T-cell (primary cell): Measurements from ENCODE around the gene RTN1. TPM values are rescaled to one million over a fixed set of nuclear protein-coding genes. Genes with fewer than 3 reads are reported as not detected.

Source experiments
- ATAC-seq, 4 experiments: fragments of 200-7000 bp in 3 of 4; fragments of 150-1000 bp in 1 of 4; cut with Tn5 transposase; replicated peaks in 1 of 4; 1 replicate in 3 of 4; 2 replicates in 1 of 4; pipeline ENCODE4 v1.10.0; 2021; ENCODE audit warnings: moderate library complexity in 3 of 4, mild to moderate bottlenecking in 2 of 4, moderate number of reproducible peaks in 1 of 4
- CTCF ChIA-PET, 2 donors: fragments of 300-600 bp; sonication (Branson Sonifier 250); formaldehyde crosslinking; loops; one replicate each; lab custom pipeline; 2022; ENCODE audit warnings: antibody characterized with exemption in 2 of 2; lab: Charles Lee
- POLR2A ChIA-PET, 2 donors: fragments of 300-600 bp; sonication (Branson Sonifier 250); formaldehyde crosslinking; loops; one replicate each; lab custom pipeline; 2022; ENCODE audit warnings: antibody characterized with exemption in 2 of 2; lab: Charles Lee
- DNase-seq, 35 experiments: peaks; one replicate each; pipeline versions ENCODE4 v3.0.0 to v3.0.0-alpha.2; 2013 to 2023
- H3K27ac ChIP-seq: one replicate; pipeline ENCODE4 v1.5.1; 2013; ENCODE audit warnings: low read length
- H3K27me3 ChIP-seq, 2 experiments: replicated peaks in 1 of 2; 1 replicate in 1 of 2; 2 replicates in 1 of 2; pipeline versions ENCODE4 v1.6.1 to v1.7.0; 2013; ENCODE audit warnings: low read length in 1 of 2, mixed read lengths in 1 of 2; ENCODE audit not compliant: control insufficient read depth in 2 of 2, insufficient read depth in 2 of 2; ENCODE audit errors: extremely low read depth in 1 of 2
- H3K36me3 ChIP-seq, 2 donors: 1 replicate in 1 of 2; 2 replicates in 1 of 2; pipeline versions ENCODE4 v1.6.1 to v1.7.0; 2013; ENCODE audit warnings: low read length in 1 of 2; ENCODE audit not compliant: control insufficient read depth in 2 of 2, insufficient read depth in 1 of 2; ENCODE audit errors: extremely low read depth in 1 of 2
- H3K4me1 ChIP-seq, 2 experiments: 1 replicate in 1 of 2; 2 replicates in 1 of 2; pipeline versions ENCODE4 v1.6.1 to v1.7.0; 2013; ENCODE audit warnings: low read length in 2 of 2, mixed read lengths in 1 of 2; ENCODE audit not compliant: insufficient read depth in 2 of 2, control insufficient read depth in 1 of 2; ENCODE audit errors: extremely low read depth in 1 of 2
- H3K4me3 ChIP-seq, 2 donors: 1 replicate in 1 of 2; 2 replicates in 1 of 2; pipeline versions ENCODE4 v1.5.1 to v1.7.0; 2013; ENCODE audit warnings: mild to moderate bottlenecking in 2 of 2, low read length in 1 of 2, moderate library complexity in 1 of 2; ENCODE audit not compliant: control insufficient read depth in 1 of 2; ENCODE audit errors: extremely low read depth in 1 of 2
- H3K9me3 ChIP-seq: 2 replicates; pipeline ENCODE4 v1.7.0; 2013
- H3K27ac Mint-ChIP-seq, 2 donors: one replicate each; pipeline ENCODE4 v1.8.0; 2020 to 2021; ENCODE audit warnings: mild to moderate bottlenecking in 2 of 2, mixed read lengths in 2 of 2
- H3K27me3 Mint-ChIP-seq, 2 donors: one replicate each; pipeline ENCODE4 v1.8.0; 2021 to 2022; ENCODE audit warnings: mixed read lengths in 2 of 2
- H3K36me3 Mint-ChIP-seq: one replicate; pipeline ENCODE4 v1.8.0; 2021; ENCODE audit warnings: mixed read lengths
- H3K4me1 Mint-ChIP-seq, 3 donors: one replicate each; pipeline ENCODE4 v1.8.0; 2020 to 2022; ENCODE audit warnings: mixed read lengths in 3 of 3, mild to moderate bottlenecking in 1 of 3
- H3K4me3 Mint-ChIP-seq, 3 donors: one replicate each; pipeline ENCODE4 v1.8.0; 2020 to 2022; ENCODE audit warnings: mild to moderate bottlenecking in 3 of 3, mixed read lengths in 3 of 3, moderate library complexity in 3 of 3
- H3K9me3 Mint-ChIP-seq, 3 donors: one replicate each; pipeline ENCODE4 v1.8.0; 2020 to 2022; ENCODE audit warnings: mixed read lengths in 3 of 3
- WGBS: methylation state at CpG from one replicate; pipeline ENCODE4 v1.1.5; 2013; ENCODE audit warnings: missing lambda C conversion rate; ENCODE audit not compliant: insufficient coverage; 5-methylcytosine and 5-hydroxymethylcytosine counted together
- total RNA-seq, 35 experiments: library from RNA in 6 of 35; stranded (reverse) in 6 of 35; fragments of 120-200 nt in 1 of 35; gene quantifications; one replicate each; pipeline versions ENCODE4 v1.2.1 to v1.2.4 and lab custom pipeline; 2013 to 2026

Gene RTN1, protein sequence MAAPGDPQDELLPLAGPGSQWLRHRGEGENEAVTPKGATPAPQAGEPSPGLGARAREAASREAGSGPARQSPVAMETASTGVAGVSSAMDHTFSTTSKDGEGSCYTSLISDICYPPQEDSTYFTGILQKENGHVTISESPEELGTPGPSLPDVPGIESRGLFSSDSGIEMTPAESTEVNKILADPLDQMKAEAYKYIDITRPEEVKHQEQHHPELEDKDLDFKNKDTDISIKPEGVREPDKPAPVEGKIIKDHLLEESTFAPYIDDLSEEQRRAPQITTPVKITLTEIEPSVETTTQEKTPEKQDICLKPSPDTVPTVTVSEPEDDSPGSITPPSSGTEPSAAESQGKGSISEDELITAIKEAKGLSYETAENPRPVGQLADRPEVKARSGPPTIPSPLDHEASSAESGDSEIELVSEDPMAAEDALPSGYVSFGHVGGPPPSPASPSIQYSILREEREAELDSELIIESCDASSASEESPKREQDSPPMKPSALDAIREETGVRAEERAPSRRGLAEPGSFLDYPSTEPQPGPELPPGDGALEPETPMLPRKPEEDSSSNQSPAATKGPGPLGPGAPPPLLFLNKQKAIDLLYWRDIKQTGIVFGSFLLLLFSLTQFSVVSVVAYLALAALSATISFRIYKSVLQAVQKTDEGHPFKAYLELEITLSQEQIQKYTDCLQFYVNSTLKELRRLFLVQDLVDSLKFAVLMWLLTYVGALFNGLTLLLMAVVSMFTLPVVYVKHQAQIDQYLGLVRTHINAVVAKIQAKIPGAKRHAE
- total RNA-seq (under 1 TPM in 1 of 5 donors, not detected in 4; 0.25 TPM), total RNA-seq (lab: John Stamatoyannopoulos, UW) (0 to 1.2 (median 0.04) reads per million in 29 experiments)
- total RNA-seq (2013) = 0.31 TPM

DNA sequence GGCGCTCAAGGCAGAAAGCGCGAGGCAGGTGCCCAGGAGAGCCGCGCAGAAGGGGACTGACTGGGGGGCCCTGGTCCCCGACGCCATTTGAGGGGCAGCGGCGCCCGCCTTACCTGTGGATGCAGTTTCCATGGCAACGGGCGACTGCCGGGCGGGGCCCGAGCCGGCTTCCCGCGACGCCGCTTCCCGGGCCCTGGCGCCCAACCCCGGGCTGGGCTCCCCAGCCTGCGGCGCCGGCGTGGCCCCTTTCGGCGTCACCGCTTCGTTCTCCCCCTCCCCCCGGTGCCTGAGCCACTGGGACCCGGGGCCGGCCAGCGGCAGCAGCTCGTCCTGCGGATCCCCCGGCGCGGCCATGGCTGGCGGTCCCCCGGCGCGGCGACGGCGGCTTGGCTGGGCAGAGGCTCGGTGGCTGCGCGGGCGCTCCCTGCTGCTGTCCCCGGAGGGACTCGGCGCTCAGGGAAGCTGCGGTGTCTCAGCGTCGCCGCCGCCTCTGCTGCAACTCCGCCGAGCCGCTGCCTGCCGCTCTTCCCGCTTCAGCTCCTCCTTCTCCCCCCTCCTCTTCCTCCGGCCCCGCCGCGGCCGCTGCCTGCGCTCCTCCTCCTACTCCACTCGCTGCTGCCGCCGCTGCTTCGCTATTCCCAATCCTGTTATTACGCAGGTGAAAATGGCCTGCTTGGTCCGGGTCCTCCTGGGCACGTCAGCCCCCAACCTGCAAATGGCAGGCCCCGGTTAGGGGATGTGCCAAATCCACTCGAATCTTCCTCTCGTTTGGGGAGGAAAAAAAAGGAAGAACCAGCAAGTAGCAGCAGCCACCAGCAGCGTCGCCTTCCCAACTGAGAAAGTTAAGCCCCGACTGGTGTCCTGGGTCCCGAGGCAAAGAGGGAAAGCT, at the start of gene RTN1:
Gene RTN1, minus strand, starts transcription at position 500 of the 889 bp plus-strand sequence. Its CDS starts 146 bp downstream, at position 354.
- H3K4me3 Mint-ChIP-seq = peak within 1 kb of the TSS; percentile 74 to 82 (median 75)
- no peaks in the 10 kb centered on the region for H3K9me3 ChIP-seq
- H3K36me3 Mint-ChIP-seq = no peaks in the 10 kb centered on the region
- H3K27me3 Mint-ChIP-seq = peaks cover 39 to 42% of the 10 kb centered on the region in 2 donors
- WGBS = 2% methylated on average over 81 of the region's 84 CpGs
- ChIA-PET CTCF (no interaction called here), POLR2A (no interaction called here)
- H3K4me1 Mint-ChIP-seq = peaks cover 6 to 12% (median 7%) of the 10 kb centered on the region in 3 donors
- peak; percentile 46 to 65 (median 52) for ATAC-seq
- peaks cover 0 to 14% of the 10 kb centered on the region in 2 experiments for H3K4me1 ChIP-seq
- H3K4me3 ChIP-seq = peak within 1 kb of the TSS; percentile 1 to 66
- H3K9me3 Mint-ChIP-seq = peaks cover 0 to 7% (median 0%) of the 10 kb centered on the region in 3 donors
- DNase-seq = peak in 12 of 35 experiments; percentile 0 to 33 (median 4)
- H3K27ac Mint-ChIP-seq = no peak within 1 kb of the TSS
- H3K36me3 ChIP-seq = no peaks in the 10 kb centered on the region
- H3K27ac ChIP-seq = no peak within 1 kb of the TSS
- H3K27me3 ChIP-seq = peaks cover 13 to 26% of the 10 kb centered on the region in 2 experiments

DNA sequence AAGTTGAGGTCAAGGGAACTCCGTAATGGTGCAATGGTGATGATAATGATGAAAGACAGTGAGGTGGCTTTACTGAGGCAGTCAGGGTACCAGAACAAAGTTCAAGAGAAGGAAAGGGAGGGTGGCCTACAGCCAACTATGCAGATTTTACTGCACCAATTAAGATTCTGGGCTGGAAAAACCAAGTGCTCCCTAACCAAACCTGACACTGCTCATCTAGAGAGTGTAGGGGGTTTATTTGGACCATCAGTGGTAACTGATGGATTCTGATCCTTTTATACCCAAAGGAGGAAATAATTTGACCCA, 49.8 kb upstream of the RTN1 start:
- Histone ChIP-seq H3K27me3 (peaks cover 0 to 13% of the 10 kb centered on the region in 2 experiments), H3K27ac (no peak overlapping the region), H3K4me1 (peaks cover 3 to 12% of the 10 kb centered on the region in 2 experiments), H3K9me3 (no peaks in the 10 kb centered on the region), H3K4me3 (peak overlapping the region in 1 of 2 donors; percentile 84), H3K36me3 (no peaks in the 10 kb centered on the region)
- DNase-seq = peak in 1 of 35 experiments; percentile 2
- WGBS = no CpG with 5 or more reads among the region's 1 CpG
- Mint-ChIP-seq H3K4me1 (peaks cover 0 to 10% (median 9%) of the 10 kb centered on the region in 3 donors), H3K4me3 (peak overlapping the region; percentile 44 to 76 (median 69)), H3K9me3 (no peaks in the 10 kb centered on the region), H3K27me3 (peaks cover 23 to 60% of the 10 kb centered on the region in 2 donors), H3K36me3 (no peaks in the 10 kb centered on the region), H3K27ac (no peak overlapping the region)
- ChIA-PET CTCF (no interaction called here), POLR2A (no interaction called here)
- no peak for ATAC-seq

DNA sequence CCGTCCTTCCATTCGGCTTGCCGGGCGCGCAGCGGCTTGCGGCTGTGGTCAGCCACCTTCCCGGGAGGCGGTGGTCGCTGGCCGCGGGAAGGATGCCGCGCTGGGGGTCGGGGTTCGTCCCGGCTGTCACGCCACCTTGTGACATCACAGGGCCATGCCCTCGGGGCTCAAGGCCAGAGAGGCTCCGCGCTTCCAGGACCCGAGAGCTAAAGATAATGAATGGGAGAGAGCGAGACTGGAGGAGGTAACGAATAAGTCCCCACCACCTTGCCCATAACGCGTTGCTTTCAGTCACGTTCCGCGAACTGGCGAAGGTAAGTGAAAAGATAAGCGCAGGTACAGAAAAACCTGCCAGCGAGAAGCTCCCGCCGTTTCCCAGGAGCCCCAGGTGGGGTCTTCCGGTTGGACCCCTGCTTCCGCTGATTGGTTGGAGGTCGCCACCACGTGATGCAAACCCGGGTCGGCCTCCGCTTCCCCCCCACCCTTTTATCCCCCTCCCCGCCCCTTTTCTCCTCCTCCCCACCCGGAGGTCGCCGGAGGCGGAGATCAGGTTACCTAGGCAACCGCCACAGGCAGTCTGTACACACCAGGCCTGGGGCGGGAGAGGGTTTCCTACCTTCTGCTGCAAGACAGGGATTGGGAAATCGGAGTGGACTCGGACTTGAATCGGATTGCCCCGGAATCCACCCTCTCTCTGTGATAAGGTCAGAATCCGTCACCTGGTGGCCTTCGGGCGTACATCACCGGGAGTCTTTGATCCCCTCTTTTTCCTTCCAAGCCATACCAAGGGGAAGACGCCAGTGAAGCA, 49.2 kb upstream of the RTN1 start, which contains the start of gene LRRC9:
Gene LRRC9, plus strand, starts transcription at position 575 of the 808 bp plus-strand sequence.
- Mint-ChIP-seq H3K4me1 (peaks cover 0 to 10% (median 9%) of the 10 kb centered on the region in 3 donors), H3K27ac (no peak within 1 kb of the TSS), H3K9me3 (no peaks in the 10 kb centered on the region), H3K4me3 (peak within 1 kb of the TSS; percentile 69 to 76 (median 70)), H3K36me3 (no peaks in the 10 kb centered on the region), H3K27me3 (peaks cover 25 to 59% of the 10 kb centered on the region in 2 donors)
- CTCF ChIA-PET = no interaction called here
- ATAC-seq (peak; percentile 48 to 81 (median 56)), DNase-seq (peak in 31 of 35 experiments; percentile 2 to 50 (median 25))
- Histone ChIP-seq H3K27ac (no peak within 1 kb of the TSS), H3K27me3 (peaks cover 0 to 13% of the 10 kb centered on the region in 2 experiments), H3K4me1 (peaks cover 3 to 12% of the 10 kb centered on the region in 2 experiments), H3K9me3 (no peaks in the 10 kb centered on the region), H3K36me3 (no peaks in the 10 kb centered on the region), H3K4me3 (peak within 1 kb of the TSS; percentile 41 to 84)
- POLR2A ChIA-PET = interaction anchor here in 1 of 2 donors (0.7 kb wide), 1 partner anchor 99 kb away, joined by 3 read pairs; no protein-coding TSS in a partner anchor
- whole genome bisulfite sequencing = 2% methylated on average over 19 of the region's 57 CpGs

DNA sequence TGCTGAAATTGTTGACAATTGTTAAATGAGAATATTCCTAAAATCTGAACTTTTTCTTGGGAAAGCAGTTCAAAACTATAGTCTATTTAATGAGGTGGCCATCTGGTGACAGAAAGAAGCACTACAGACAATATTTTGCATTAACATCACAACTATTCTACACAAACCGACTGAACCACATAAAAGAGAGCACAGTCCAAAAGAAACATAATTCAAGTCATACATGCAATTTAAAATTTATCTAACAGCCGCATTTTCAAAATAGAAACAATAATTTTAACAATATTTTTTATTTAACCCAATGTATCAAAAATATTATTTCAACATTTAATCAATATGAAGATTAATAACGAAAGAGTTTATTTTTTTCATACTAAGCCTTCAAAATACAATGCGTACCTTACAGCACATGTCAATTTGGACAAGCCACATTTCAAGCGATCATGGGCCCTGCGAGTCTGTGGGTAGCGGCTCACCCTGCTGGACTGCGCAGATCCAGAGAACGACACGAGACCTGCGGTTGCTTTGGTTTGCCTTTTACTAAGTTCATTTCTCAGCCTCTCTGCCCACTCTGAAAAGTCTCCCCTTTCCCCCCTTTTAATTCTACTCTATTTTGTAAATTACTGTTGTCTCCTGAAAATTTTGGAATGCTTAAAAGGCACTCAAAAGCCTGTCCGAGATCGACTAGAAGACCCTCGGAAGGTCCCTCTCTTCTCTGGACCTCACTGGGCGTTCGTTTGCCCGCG, 48.4 kb upstream of the RTN1 start:
- ChIA-PET POLR2A (interaction anchor here in 1 of 2 donors (0.7 kb wide), 1 partner anchor 99 kb away, joined by 3 read pairs; no protein-coding TSS in a partner anchor), CTCF (no interaction called here)
- ATAC-seq (peak in 3 of 4 experiments; percentile 45 to 60 (median 56)), DNase-seq (peak in 3 of 35 experiments; percentile 0 to 38 (median 3))
- 2% methylated on average over 12 of the region's 18 CpGs for WGBS
- Mint-ChIP-seq H3K4me1 (peaks cover 0 to 10% (median 9%) of the 10 kb centered on the region in 3 donors), H3K36me3 (no peaks in the 10 kb centered on the region), H3K4me3 (peak overlapping the region; percentile 69 to 76 (median 70)), H3K27me3 (peaks cover 26 to 57% of the 10 kb centered on the region in 2 donors), H3K27ac (no peak overlapping the region), H3K9me3 (no peaks in the 10 kb centered on the region)
- Histone ChIP-seq H3K9me3 (no peaks in the 10 kb centered on the region), H3K27ac (no peak overlapping the region), H3K36me3 (no peaks in the 10 kb centered on the region), H3K4me1 (peaks cover 3 to 12% of the 10 kb centered on the region in 2 experiments), H3K27me3 (peaks cover 0 to 13% of the 10 kb centered on the region in 2 experiments), H3K4me3 (peak overlapping the region; percentile 41 to 84)

DNA sequence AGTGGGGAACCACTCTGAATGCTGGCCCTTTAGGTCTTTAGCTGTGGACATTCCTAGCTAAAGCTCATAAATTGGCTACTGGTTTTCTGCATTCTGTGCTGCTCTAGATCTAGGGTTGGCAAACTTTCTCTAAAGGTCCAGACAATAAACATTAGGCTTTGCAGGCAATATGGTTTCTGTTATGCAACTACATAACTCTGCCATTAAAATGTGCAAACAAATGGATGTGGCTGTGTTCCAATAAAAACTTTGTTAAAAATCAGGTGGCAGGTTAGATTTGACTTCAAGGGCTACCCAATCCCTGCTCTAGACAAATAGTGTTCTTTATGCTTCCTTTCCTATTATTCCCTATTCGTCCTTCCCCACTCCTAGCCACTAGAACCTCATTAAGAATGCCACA, 42.6 kb upstream of the RTN1 start:
- Mint-ChIP-seq H3K36me3 (no peaks in the 10 kb centered on the region), H3K27me3 (peaks cover 25 to 31% of the 10 kb centered on the region in 2 donors), H3K4me3 (no peak overlapping the region), H3K4me1 (no peaks in the 10 kb centered on the region), H3K9me3 (no peaks in the 10 kb centered on the region), H3K27ac (no peak overlapping the region)
- Histone ChIP-seq H3K27ac (no peak overlapping the region), H3K4me1 (no peaks in the 10 kb centered on the region), H3K27me3 (no peaks in the 10 kb centered on the region), H3K4me3 (no peak overlapping the region), H3K9me3 (no peaks in the 10 kb centered on the region), H3K36me3 (no peaks in the 10 kb centered on the region)
- ChIA-PET POLR2A (no interaction called here), CTCF (no interaction called here)
- ATAC-seq (no peak), DNase-seq (no peak)
- no CpG with 5 or more reads among the region's 1 CpG for WGBS
